Measurements from ENCODE around the gene DISC1. TPM values are rescaled to one million over a fixed set of nuclear protein-coding genes. Genes with fewer than 3 reads are reported as not detected.

The DISC1 gene
- total and polyA plus RNA-seq, 2 experiments from 2014 or later: 0.43 to 1.2 TPM

- Histone ChIP-seq H3K27ac (no peak overlapping the region), H3F3A (ENCODE audit: insufficient read depth) (no peaks in the 10 kb centered on the region), H2AFZ (no peak overlapping the region), H3K36me3 (ENCODE audit: low read depth) (no peaks in the 10 kb centered on the region), H3K9ac (no peak overlapping the region), H3K79me2 (ENCODE audit: insufficient read depth) (no peaks in the 10 kb centered on the region), H3K27me3 (replicated peaks; ENCODE audit: insufficient read depth) (no peaks in the 10 kb centered on the region), H3K9me3 (ENCODE audit: low read depth) (no peaks in the 10 kb centered on the region), H3K9me2 (ENCODE audit: insufficient read depth) (no peaks in the 10 kb centered on the region), H3K4me2 (ENCODE audit: unreplicated experiment) (no peak overlapping the region), H4K20me1 (ENCODE audit: insufficient read depth) (no peaks in the 10 kb centered on the region), H3K4me3 (no peak overlapping the region), H3K4me1 (ENCODE audit: insufficient read depth) (no peaks in the 10 kb centered on the region)
- TF ChIP-seq EZH2 (IDR thresholded peaks at IDR 0.05; ENCODE audit: insufficient read depth, poor library complexity, severe bottlenecking) (no peak), EZH2phosphoT487 (IDR thresholded peaks at IDR 0.05; ENCODE audit: insufficient read depth, low read depth) (no peak)
- no peak for DNase-seq
- in situ Hi-C loops (cut with MboI): no loop called here
These were observed 106.5 kb downstream of the DISC1 start for GRCh38 chr1:231733063-231733462.

GRCh38 chr1:231733672-231734071, 107.1 kb downstream of the DISC1 start:
- no peaks in the 10 kb centered on the region for H3K36me3 ChIP-seq (ENCODE audit: low read depth)
- no peak overlapping the region for H3K27ac ChIP-seq
- no peak for TF ChIP-seq EZH2phosphoT487 (IDR thresholded peaks at IDR 0.05; ENCODE audit: insufficient read depth, low read depth)
- no peak for TF ChIP-seq EZH2 (IDR thresholded peaks at IDR 0.05; ENCODE audit: insufficient read depth, poor library complexity, severe bottlenecking)
- in situ Hi-C loops (cut with MboI): no loop called here
- no peak overlapping the region for H3K9ac ChIP-seq
- H3K27me3 ChIP-seq (replicated peaks; ENCODE audit: insufficient read depth): no peaks in the 10 kb centered on the region
- no peaks in the 10 kb centered on the region for H3F3A ChIP-seq (ENCODE audit: insufficient read depth)
- no peak overlapping the region for H3K4me2 ChIP-seq (ENCODE audit: unreplicated experiment)
- H3K9me2 ChIP-seq (ENCODE audit: insufficient read depth): no peaks in the 10 kb centered on the region
- no peak for DNase-seq
- 63 to 84% methylated on average over 2 to 3 of the region's 3 CpGs for WGBS, 2 experiments (ENCODE audit: low coverage in 1 of 2, low lambda C conversion rate in 2 of 2, missing lambda C conversion rate in 2 of 2)
- no peak overlapping the region for H3K4me3 ChIP-seq
- no peaks in the 10 kb centered on the region for H3K4me1 ChIP-seq (ENCODE audit: insufficient read depth)
- no peak overlapping the region for H2AFZ ChIP-seq
- H3K9me3 ChIP-seq (ENCODE audit: low read depth): no peaks in the 10 kb centered on the region
- no peaks in the 10 kb centered on the region for H3K79me2 ChIP-seq (ENCODE audit: insufficient read depth)
- no peaks in the 10 kb centered on the region for H4K20me1 ChIP-seq (ENCODE audit: insufficient read depth)

GRCh38 chr1:231734417-231734816, 107.8 kb downstream of the DISC1 start:
- H3K9me3 ChIP-seq (ENCODE audit: low read depth): no peaks in the 10 kb centered on the region
- no peaks in the 10 kb centered on the region for H3K9me2 ChIP-seq (ENCODE audit: insufficient read depth)
- H3K27me3 ChIP-seq (replicated peaks; ENCODE audit: insufficient read depth): no peaks in the 10 kb centered on the region
- no peak overlapping the region for H3K9ac ChIP-seq
- no peaks in the 10 kb centered on the region for H3K79me2 ChIP-seq (ENCODE audit: insufficient read depth)
- H3K36me3 ChIP-seq (ENCODE audit: low read depth): no peaks in the 10 kb centered on the region
- H4K20me1 ChIP-seq (ENCODE audit: insufficient read depth): no peaks in the 10 kb centered on the region
- H3F3A ChIP-seq (ENCODE audit: insufficient read depth): no peaks in the 10 kb centered on the region
- no peak overlapping the region for H2AFZ ChIP-seq
- H3K4me1 ChIP-seq (ENCODE audit: insufficient read depth): no peaks in the 10 kb centered on the region
- in situ Hi-C loops (cut with MboI): no loop called here
- 76 to 77% methylated on average over 4 of the region's 4 CpGs for WGBS, 2 experiments (ENCODE audit: low coverage in 1 of 2, low lambda C conversion rate in 2 of 2, missing lambda C conversion rate in 2 of 2)
- TF ChIP-seq EZH2 (IDR thresholded peaks at IDR 0.05; ENCODE audit: insufficient read depth, poor library complexity, severe bottlenecking) (no peak), EZH2phosphoT487 (IDR thresholded peaks at IDR 0.05; ENCODE audit: insufficient read depth, low read depth) (no peak)
- no peak overlapping the region for H3K4me2 ChIP-seq (ENCODE audit: unreplicated experiment)
- no peak for DNase-seq
- no peak overlapping the region for H3K27ac ChIP-seq
- H3K4me3 ChIP-seq: no peak overlapping the region

- H4K20me1 ChIP-seq (ENCODE audit: insufficient read depth): no peaks in the 10 kb centered on the region
- H3K4me2 ChIP-seq (ENCODE audit: unreplicated experiment): no peak overlapping the region
- H3K9ac ChIP-seq: no peak overlapping the region
- no peaks in the 10 kb centered on the region for H3K9me2 ChIP-seq (ENCODE audit: insufficient read depth)
- H3K79me2 ChIP-seq (ENCODE audit: insufficient read depth): no peaks in the 10 kb centered on the region
- TF ChIP-seq EZH2phosphoT487 (IDR thresholded peaks at IDR 0.05; ENCODE audit: insufficient read depth, low read depth) (no peak), EZH2 (IDR thresholded peaks at IDR 0.05; ENCODE audit: insufficient read depth, poor library complexity, severe bottlenecking) (no peak)
- 27 to 36% methylated on average over 3 of the region's 3 CpGs for WGBS, 2 experiments (ENCODE audit: low coverage in 1 of 2, low lambda C conversion rate in 2 of 2, missing lambda C conversion rate in 2 of 2)
- in situ Hi-C loops (cut with MboI): no loop called here
- DNase-seq: no peak
- H3K4me1 ChIP-seq (ENCODE audit: insufficient read depth): no peaks in the 10 kb centered on the region
- H3K36me3 ChIP-seq (ENCODE audit: low read depth): no peaks in the 10 kb centered on the region
- no peak overlapping the region for H3K4me3 ChIP-seq
- no peaks in the 10 kb centered on the region for H3F3A ChIP-seq (ENCODE audit: insufficient read depth)
- H3K27me3 ChIP-seq (replicated peaks; ENCODE audit: insufficient read depth): no peaks in the 10 kb centered on the region
- no peak overlapping the region for H2AFZ ChIP-seq
- H3K9me3 ChIP-seq (ENCODE audit: low read depth): no peaks in the 10 kb centered on the region
- no peak overlapping the region for H3K27ac ChIP-seq
These were observed 108.8 kb downstream of the DISC1 start for GRCh38 chr1:231735411-231735810.

GRCh38 chr1:231735941-231736340, 109.4 kb downstream of the DISC1 start:
- WGBS, 2 experiments (ENCODE audit: low coverage in 1 of 2, low lambda C conversion rate in 2 of 2, missing lambda C conversion rate in 2 of 2): 70 to 71% methylated on average over 2 of the region's 2 CpGs
- Histone ChIP-seq H3K27ac (no peak overlapping the region), H3K9me2 (ENCODE audit: insufficient read depth) (no peaks in the 10 kb centered on the region), H3K79me2 (ENCODE audit: insufficient read depth) (no peaks in the 10 kb centered on the region), H3K27me3 (replicated peaks; ENCODE audit: insufficient read depth) (no peaks in the 10 kb centered on the region), H3F3A (ENCODE audit: insufficient read depth) (no peaks in the 10 kb centered on the region), H3K4me2 (ENCODE audit: unreplicated experiment) (no peak overlapping the region), H3K4me1 (ENCODE audit: insufficient read depth) (no peaks in the 10 kb centered on the region), H3K4me3 (no peak overlapping the region), H2AFZ (no peak overlapping the region), H3K36me3 (ENCODE audit: low read depth) (no peaks in the 10 kb centered on the region), H4K20me1 (ENCODE audit: insufficient read depth) (no peaks in the 10 kb centered on the region), H3K9ac (no peak overlapping the region), H3K9me3 (ENCODE audit: low read depth) (no peaks in the 10 kb centered on the region)
- in situ Hi-C loops (cut with MboI): no loop called here
- TF ChIP-seq EZH2phosphoT487 (IDR thresholded peaks at IDR 0.05; ENCODE audit: insufficient read depth, low read depth) (no peak), EZH2 (IDR thresholded peaks at IDR 0.05; ENCODE audit: insufficient read depth, poor library complexity, severe bottlenecking) (no peak)
- no peak for DNase-seq

Measured in GM23248 (cell line).